ENCODE measurements around the gene LYZL4. TPM values are rescaled to one million over a fixed set of nuclear protein-coding genes. Genes with fewer than 3 reads are reported as not detected.

LYZL4 gene
- total and polyA plus RNA-seq, 10 of the 15 experiments (the other 5 are each of a cell fraction or from before 2014, with no cell fraction given), result 0.10 to 0.11 (median 0.11) TPM; not detected in 7

- no peaks in the 10 kb centered on the region for H3K79me2 ChIP-seq (ENCODE audit: control insufficient read depth, insufficient read depth, low read length)
- no peak overlapping the region for H3K4me3 ChIP-seq
- ChIA-PET POLR2A (no interaction called here), SMC1A (ENCODE audit: uncharacterized antibody, unreplicated experiment) (interaction anchor here (1.2 to 2.5 kb wide), 4 partner anchors 8 to 275 kb away, joined by 3 to 6 read pairs (median 4); no protein-coding TSS in a partner anchor), CTCF (interaction anchor here (1.1 to 1.7 kb wide), 2 partner anchors 20 to 73 kb away, joined by 3 to 5 read pairs; no protein-coding TSS in a partner anchor), RAD21 (ENCODE audit: unreplicated experiment) (no interaction called here)
- H4K20me1 ChIP-seq (ENCODE audit: control insufficient read depth, insufficient read depth), result no peaks in the 10 kb centered on the region
- in situ Hi-C loops (cut with MboI), result no loop called here
- no peak for TF ChIP-seq SIX5 (IDR thresholded peaks at IDR 0.05; ENCODE audit: low read depth, low read length, severe bottlenecking)
- TF ChIP-seq BMI1 (IDR thresholded peaks at IDR 0.05; ENCODE audit: borderline replicate concordance), result peak; percentile 58; the same call in 1 of the 2 replicates
- no peaks in the 10 kb centered on the region for H3K36me3 ChIP-seq (ENCODE audit: control insufficient read depth in 2 of 2, insufficient read depth in 2 of 2, low read length in 1 of 2)
- 17% methylated on average over 4 of the region's 4 CpGs for WGBS (ENCODE audit: insufficient coverage, insufficient replicate concordance, low lambda C conversion rate, missing lambda C conversion rate)
- peaks cover 2% of the 10 kb centered on the region; the same call in 1 of the 3 replicates for H3K9me3 ChIP-seq (replicated peaks; ENCODE audit: control insufficient read depth, insufficient read depth, low read length)
- no peak overlapping the region for H2AFZ ChIP-seq (ENCODE audit: control insufficient read depth, low read depth, low read length)
- BruUV-seq (replicated peaks), result no TSS peak
- H3K27me3 ChIP-seq (replicated peaks in 1 of 2; ENCODE audit: control insufficient read depth in 2 of 2, insufficient read depth in 2 of 2, low read length in 1 of 2), result no peaks in the 10 kb centered on the region
- no peak overlapping the region for H3K4me2 ChIP-seq (ENCODE audit: control insufficient read depth, insufficient read depth)
- DNase-seq (ENCODE audit: low read depth, low spot score), result no peak
- H3K27ac ChIP-seq (ENCODE audit: control insufficient read depth, insufficient read depth), result no peak overlapping the region
- no peak for FAIRE-seq
- H3K9ac ChIP-seq (ENCODE audit: control insufficient read depth, insufficient read depth, low read length), result no peak overlapping the region
- ATAC-seq, result peak; percentile 65
- H3K4me1 ChIP-seq (ENCODE audit: control insufficient read depth, insufficient read depth, low read length), result no peaks in the 10 kb centered on the region
- intact Hi-C loops (cut with micrococcal nuclease; ENCODE audit: unreplicated experiment), result no loop called here
These were observed 41.1 kb downstream of the LYZL4 start for GRCh38 chr3:42369304-42369703.

GRCh38 chr3:42368861-42369260, 41.5 kb downstream of the LYZL4 start:
- Histone ChIP-seq H3K4me3 (no peak overlapping the region), H3K9ac (ENCODE audit: control insufficient read depth, insufficient read depth, low read length) (no peak overlapping the region), H3K4me1 (ENCODE audit: control insufficient read depth, insufficient read depth, low read length) (no peaks in the 10 kb centered on the region), H3K36me3 (ENCODE audit: control insufficient read depth in 2 of 2, insufficient read depth in 2 of 2, low read length in 1 of 2) (no peaks in the 10 kb centered on the region), H3K27me3 (replicated peaks in 1 of 2; ENCODE audit: control insufficient read depth in 2 of 2, insufficient read depth in 2 of 2, low read length in 1 of 2) (no peaks in the 10 kb centered on the region), H3K9me3 (replicated peaks; ENCODE audit: control insufficient read depth, insufficient read depth, low read length) (peaks cover 2% of the 10 kb centered on the region; the same call in 1 of the 3 replicates), H3K79me2 (ENCODE audit: control insufficient read depth, insufficient read depth, low read length) (no peaks in the 10 kb centered on the region), H2AFZ (ENCODE audit: control insufficient read depth, low read depth, low read length) (no peak overlapping the region), H3K27ac (ENCODE audit: control insufficient read depth, insufficient read depth) (no peak overlapping the region), H3K4me2 (ENCODE audit: control insufficient read depth, insufficient read depth) (no peak overlapping the region), H4K20me1 (ENCODE audit: control insufficient read depth, insufficient read depth) (no peaks in the 10 kb centered on the region)
- RAD21 ChIA-PET (ENCODE audit: unreplicated experiment), result no interaction called here
- SMC1A ChIA-PET (ENCODE audit: uncharacterized antibody, unreplicated experiment), result interaction anchor here (1.2 to 2.5 kb wide), 4 partner anchors 9 to 275 kb away, joined by 3 to 6 read pairs (median 4); no protein-coding TSS in a partner anchor
- intact Hi-C loops (cut with micrococcal nuclease; ENCODE audit: unreplicated experiment) (no loop called here), in situ Hi-C loops (cut with MboI) (no loop called here)
- POLR2A ChIA-PET, result no interaction called here
- CTCF ChIA-PET, result interaction anchor here (1.1 to 1.7 kb wide), 2 partner anchors 20 to 73 kb away, joined by 3 to 5 read pairs; no protein-coding TSS in a partner anchor
- FAIRE-seq (no peak), DNase-seq (ENCODE audit: low read depth, low spot score) (no peak), ATAC-seq (no peak)
- BruUV-seq (replicated peaks), result no TSS peak
- 0% methylated on average over 1 of the region's 1 CpG for WGBS (ENCODE audit: insufficient coverage, insufficient replicate concordance, low lambda C conversion rate, missing lambda C conversion rate)
- TF ChIP-seq ZNF592 (IDR thresholded peaks at IDR 0.05), result no peak
- no peak for TF ChIP-seq MYB (IDR thresholded peaks at IDR 0.05; ENCODE audit: borderline replicate concordance, low read depth, low read length)
- no peak for TF ChIP-seq POU2F2 (IDR thresholded peaks at IDR 0.05; ENCODE audit: borderline replicate concordance, low read depth, low read length)
- TF ChIP-seq SIX5 (IDR thresholded peaks at IDR 0.05; ENCODE audit: low read depth, low read length, severe bottlenecking), result no peak
- no peak for TF ChIP-seq NR2C1 (IDR thresholded peaks at IDR 0.05)
- TF ChIP-seq RAD21 (IDR thresholded peaks at IDR 0.05; ENCODE audit: insufficient read depth, low read depth, low read length), result no peak
- no peak for TF ChIP-seq CTCF (IDR thresholded peaks at IDR 0.05 in 2 of 3, conservative IDR thresholded peaks at IDR 0.05 in 1 of 3; ENCODE audit: control insufficient read depth in 2 of 3, extremely low read depth in 1 of 3, insufficient read depth in 1 of 3, low read depth in 3 of 3, low read length in 3 of 3)
- no peak for TF ChIP-seq USF2 (IDR thresholded peaks at IDR 0.05; ENCODE audit: borderline replicate concordance, low read depth, low read length)

Data from GM12878 (cell line).